Panc1 (cell line): ENCODE data around the gene FSTL4. TPM values are rescaled to one million over a fixed set of nuclear protein-coding genes. Genes with fewer than 3 reads are reported as not detected.

ENCODE experiments used
- ATAC-seq: fragments of 200-7000 bp; cut with Tn5 transposase; 2 replicates; pipeline ENCODE4 v1.9.1; 2020; ENCODE audit warnings: mild to moderate bottlenecking, moderate library complexity
- BruUV-seq: library from RNA; stranded (reverse); fragments of 400-500 nt; replicated peaks from 2 replicates; lab custom pipeline; 2021; lab: Mats Ljungman, UMichigan
- CTCF ChIA-PET: fragments of 300-600 bp; sonication (Branson Sonifier 250); formaldehyde crosslinking; loops from one replicate; lab custom pipeline; 2022; ENCODE audit warnings: antibody characterized with exemption; lab: Charles Lee
- POLR2A ChIA-PET: fragments of 300-600 bp; sonication (Branson Sonifier 250); formaldehyde crosslinking; loops from one replicate; lab custom pipeline; 2022; ENCODE audit warnings: antibody characterized with exemption; lab: Charles Lee
- DNase-seq: peaks from one replicate; pipeline ENCODE4 v3.0.0-alpha.2; 2010; ENCODE audit warnings: low read depth, low spot score
- H3K27ac ChIP-seq: 2 replicates; pipeline ENCODE4 v1.5.1; 2011; ENCODE audit warnings: mild to moderate bottlenecking, low read length, inconsistent platforms
- H3K27me3 ChIP-seq: fragments of 200-500 bp; sonication (Bioruptor generic); 2 replicates; pipeline ENCODE4 v1.6.0; 2014; ENCODE audit warnings: low read length, inconsistent platforms; ENCODE audit not compliant: control insufficient read depth, insufficient read depth
- H3K36me3 ChIP-seq: fragments of 200-500 bp; sonication (Bioruptor generic); 2 replicates; pipeline ENCODE4 v1.5.1; 2014; ENCODE audit warnings: inconsistent platforms, mild to moderate bottlenecking, low read length, moderate library complexity; ENCODE audit not compliant: control insufficient read depth, insufficient read depth
- H3K4me1 ChIP-seq: 2 replicates; pipeline ENCODE4 v1.5.1; 2011; ENCODE audit warnings: inconsistent platforms, mild to moderate bottlenecking, low read length, moderate library complexity; ENCODE audit not compliant: control insufficient read depth, insufficient read depth
- H3K4me3 ChIP-seq, 2 experiments: 2 replicates each; pipeline ENCODE4 v1.5.1; 2011 to 2012; ENCODE audit warnings: low read depth in 2 of 2, low read length in 2 of 2, mild to moderate bottlenecking in 2 of 2, inconsistent platforms in 1 of 2, moderate library complexity in 1 of 2
- H3K9me3 ChIP-seq: fragments of 200-500 bp; sonication (Bioruptor generic); 2 replicates; pipeline ENCODE4 v1.5.1; 2014; ENCODE audit warnings: low read depth, mild to moderate bottlenecking, inconsistent platforms, low read length, moderate library complexity; ENCODE audit not compliant: control insufficient read depth, insufficient read depth
- CTCF ChIP-seq: fragments of 450-650 bp; IDR thresholded peaks from 2 replicates; pipeline ENCODE4 v1.5.1; 2017; ENCODE audit warnings: mild to moderate bottlenecking
- POLR2AphosphoS5 ChIP-seq: IDR thresholded peaks from 2 replicates; pipeline ENCODE4 v1.6.1; 2012; ENCODE audit warnings: mild to moderate bottlenecking, low read depth, low read length, moderate library complexity
- REST ChIP-seq, 2 experiments: IDR thresholded peaks; 2 replicates each; pipeline ENCODE4 v1.6.1; 2011 to 2012; ENCODE audit warnings: low read depth in 2 of 2, control low read depth in 1 of 2, low read length in 1 of 2, mild to moderate bottlenecking in 1 of 2, moderate library complexity in 1 of 2; ENCODE audit not compliant: insufficient read depth in 1 of 2
- SIN3A ChIP-seq: IDR thresholded peaks from 2 replicates; pipeline ENCODE4 v1.6.1; 2012; ENCODE audit warnings: low read depth, mild to moderate bottlenecking, low read length, moderate library complexity, borderline replicate concordance; ENCODE audit not compliant: insufficient read depth
- TCF7L2 ChIP-seq: IDR thresholded peaks from 2 replicates; pipeline ENCODE4 v1.6.1; 2011; ENCODE audit warnings: mild to moderate bottlenecking, low read depth, low read length, inconsistent platforms
- in situ Hi-C: cut with HindIII; loops from 2 replicates; pipeline ENCODE4 v1.10.0; 2016; ENCODE audit warnings: low sequenced_read_pairs, low pct_unique_long_range_greater_than_20kb
- intact Hi-C: fragments of 100-400 bp; cut with micrococcal nuclease; formaldehyde crosslinking; loops from one replicate; pipeline ENCODE4 v1.10.0; 2022; ENCODE audit not compliant: unreplicated experiment
- total RNA-seq: library from RNA; stranded (reverse); gene quantifications from one replicate; pipeline ENCODE4 v1.2.1, GENCODE V29; 2021; ENCODE audit not compliant: unreplicated experiment

FSTL4 gene
- total RNA-seq, 1 experiment from 2014 or later = 0.18 TPM

GRCh38 chr5:133431326-133431865 is 180.9 kb downstream of the FSTL4 start:
- H3K36me3 ChIP-seq = no peaks in the 10 kb centered on the region
- no peaks in the 10 kb centered on the region for H3K4me1 ChIP-seq
- intact Hi-C loops = no loop called here
- H3K4me3 ChIP-seq = no peak overlapping the region
- ChIA-PET CTCF (no interaction called here), POLR2A (no interaction called here)
- DNase-seq (no peak), ATAC-seq (no peak)
- in situ Hi-C loops = no loop called here
- no TSS peak for BruUV-seq
- H3K27me3 ChIP-seq = peaks cover 24% of the 10 kb centered on the region
- no peak overlapping the region for H3K27ac ChIP-seq
- H3K9me3 ChIP-seq = no peaks in the 10 kb centered on the region
- TF ChIP-seq TCF7L2 (no peak), CTCF (no peak), SIN3A (no peak), REST (IDR thresholded peaks at IDR 0.05; ENCODE audit: insufficient read depth in 1 of 2, low read depth in 2 of 2, low read length in 1 of 2) (no peak), POLR2AphosphoS5 (no peak)

GRCh38 chr5:133430095-133430494 is 182.2 kb downstream of the FSTL4 start:
- no peak for TF ChIP-seq TCF7L2
- no peak for TF ChIP-seq REST (IDR thresholded peaks at IDR 0.05; ENCODE audit: insufficient read depth in 1 of 2, low read depth in 2 of 2, low read length in 1 of 2)
- no peak for TF ChIP-seq SIN3A
- no peak for TF ChIP-seq POLR2AphosphoS5
- TF ChIP-seq CTCF = no peak
- in situ Hi-C loops (no loop called here), intact Hi-C loops (no loop called here)
- ATAC-seq (no peak), DNase-seq (no peak)
- Histone ChIP-seq H3K4me1 (no peaks in the 10 kb centered on the region), H3K36me3 (no peaks in the 10 kb centered on the region), H3K9me3 (no peaks in the 10 kb centered on the region), H3K27me3 (peaks cover 19% of the 10 kb centered on the region), H3K27ac (no peak overlapping the region), H3K4me3 (no peak overlapping the region)
- POLR2A ChIA-PET = no interaction called here
- CTCF ChIA-PET = no interaction called here
- BruUV-seq = no TSS peak
